Upper lobe of left lung (tissue), 6 donors: ENCODE results near the gene FBXW8. TPM values are rescaled to one million over a fixed set of nuclear protein-coding genes. Genes with fewer than 3 reads are reported as not detected.
A peak's percentile ranks its signal among the peaks of the same experiment; 100 is the strongest.

Source experiments
- ATAC-seq, 2 donors: fragments of 200-7000 bp; cut with Tn5 transposase; one replicate each; pipeline ENCODE4 v1.9.1; 2022; ENCODE audit warnings: mild to moderate bottlenecking in 2 of 2, moderate library complexity in 2 of 2; ENCODE audit not compliant: low FRiP score in 2 of 2
- DNase-seq, 2 donors: peaks; one replicate each; pipeline ENCODE4 v3.0.0-alpha.2; 2019 to 2020
- H3K27ac ChIP-seq, 4 donors: fragments of 200-600 bp; sonication (generic); one replicate each; pipeline ENCODE4 v1.5.1; 2016 to 2019
- H3K27me3 ChIP-seq, 4 donors: fragments of 200-600 bp; sonication (generic); one replicate each; pipeline ENCODE4 v1.5.1; 2017 to 2019
- H3K36me3 ChIP-seq, 4 donors: fragments of 200-600 bp; sonication (generic); one replicate each; pipeline ENCODE4 v1.5.1; 2016 to 2019
- H3K4me1 ChIP-seq, 4 donors: fragments of 200-600 bp; sonication (generic); one replicate each; pipeline ENCODE4 v1.5.1; 2018 to 2019
- H3K4me3 ChIP-seq, 4 donors: fragments of 200-600 bp; sonication (generic); one replicate each; pipeline ENCODE4 v1.5.1; 2017 to 2019; ENCODE audit warnings: mild to moderate bottlenecking in 2 of 4, moderate library complexity in 1 of 4
- H3K9me3 ChIP-seq, 4 donors: fragments of 200-600 bp; sonication (generic); one replicate each; pipeline ENCODE4 v1.5.1; 2018 to 2019
- CTCF ChIP-seq, 6 experiments: fragments of 450-650 bp in 4 of 6; fragments of 200-600 bp in 2 of 6; sonication (generic) in 2 of 6; IDR thresholded peaks; one replicate each; pipeline ENCODE4 v1.5.1; 2016 to 2019; ENCODE audit warnings: antibody characterized with exemption in 6 of 6
- EP300 ChIP-seq, 4 donors: sonication (generic); formaldehyde crosslinking; IDR thresholded peaks; one replicate each; pipeline ENCODE4 v1.5.1; 2017; ENCODE audit warnings: antibody characterized with exemption in 4 of 4, control low read depth in 2 of 4
- POLR2A ChIP-seq, 4 donors: fragments of 450-650 bp; IDR thresholded peaks; one replicate each; pipeline ENCODE4 v1.5.1; 2016 to 2017; ENCODE audit warnings: antibody characterized with exemption in 4 of 4, mild to moderate bottlenecking in 2 of 4
- POLR2AphosphoS5 ChIP-seq, 2 donors: sonication (generic); formaldehyde crosslinking; IDR thresholded peaks; one replicate each; pipeline ENCODE4 v1.5.1; 2017; ENCODE audit warnings: antibody characterized with exemption in 2 of 2
- WGBS, 2 donors: methylation state at CpG; one replicate each; pipeline ENCODE4 v1.1.5; 2017 to 2018; 5-methylcytosine and 5-hydroxymethylcytosine counted together
- total RNA-seq, 6 donors: library from RNA; depleted of rRNA in 4 of 6; stranded (reverse); fragments of >200 nt in 4 of 6; gene quantifications; one replicate each; pipeline versions ENCODE4 v1.1.0 to v1.2.1, GENCODE V29; 2016 to 2021
- donor health status: DM: no; HTN: no; CAD: no; lungs with moderate emphysema.
- donor health status: DM: no; HTN: yes; CAD: no; lungs with severe emphysema.

Gene FBXW8
- total RNA-seq, 6 donors from 2014 or later = 14.7 to 52.4 (median 18.6) TPM

GRCh38 chr12:117005417-117006046 lies 94.8 kb downstream of the FBXW8 start:
- peaks cover 0 to 43% (median 17%) of the 10 kb centered on the region in 4 donors for H3K36me3 ChIP-seq
- H3K9me3 ChIP-seq = no peaks in the 10 kb centered on the region
- TF ChIP-seq POLR2AphosphoS5 (IDR thresholded peaks at IDR 0.05) = no peak
- TF ChIP-seq CTCF (IDR thresholded peaks at IDR 0.05) = no peak
- no peak for TF ChIP-seq POLR2A (IDR thresholded peaks at IDR 0.05)
- no peak for TF ChIP-seq EP300 (IDR thresholded peaks at IDR 0.05)
- H3K4me3 ChIP-seq = no peak overlapping the region
- no peak for ATAC-seq
- DNase-seq = no peak
- H3K27ac ChIP-seq = no peak overlapping the region
- 94% methylated on average over 11 of the region's 11 CpGs for WGBS, 2 donors
- no peaks in the 10 kb centered on the region for H3K4me1 ChIP-seq
- H3K27me3 ChIP-seq = no peaks in the 10 kb centered on the region

- 93 to 97% methylated on average over 4 to 9 of the region's 9 CpGs for WGBS, 2 donors
Measured at GRCh38 chr12:117006333-117006732, 95.6 kb downstream of the FBXW8 start.

GRCh38 chr12:117007577-117007976 lies 96.8 kb downstream of the FBXW8 start:
- 88 to 91% methylated on average over 8 of the region's 8 CpGs for WGBS, 2 donors
- Histone ChIP-seq H3K9me3 (no peaks in the 10 kb centered on the region), H3K27ac (no peak overlapping the region), H3K4me1 (no peaks in the 10 kb centered on the region), H3K4me3 (no peak overlapping the region), H3K27me3 (no peaks in the 10 kb centered on the region), H3K36me3 (peaks cover 0 to 52% (median 19%) of the 10 kb centered on the region in 4 donors)
- ATAC-seq (no peak), DNase-seq (no peak)
- TF ChIP-seq POLR2A (IDR thresholded peaks at IDR 0.05) (no peak), CTCF (IDR thresholded peaks at IDR 0.05) (no peak), POLR2AphosphoS5 (IDR thresholded peaks at IDR 0.05) (no peak), EP300 (IDR thresholded peaks at IDR 0.05) (no peak)

More at GRCh38 chr12:117006333-117006732, 95.6 kb downstream of the FBXW8 start:
- TF ChIP-seq POLR2AphosphoS5 (IDR thresholded peaks at IDR 0.05) (no peak), EP300 (IDR thresholded peaks at IDR 0.05) (no peak), CTCF (IDR thresholded peaks at IDR 0.05) (no peak), POLR2A (IDR thresholded peaks at IDR 0.05) (no peak)
- ATAC-seq = no peak
- Histone ChIP-seq H3K4me3 (no peak overlapping the region), H3K27me3 (no peaks in the 10 kb centered on the region), H3K9me3 (no peaks in the 10 kb centered on the region), H3K36me3 (peaks cover 0 to 48% (median 19%) of the 10 kb centered on the region in 4 donors), H3K4me1 (no peaks in the 10 kb centered on the region), H3K27ac (no peak overlapping the region)
- DNase-seq = peak in 1 of 2 donors; percentile 60

GRCh38 chr12:117009759-117010158 lies 99.0 kb downstream of the FBXW8 start:
- peaks cover 0 to 5% (median 1%) of the 10 kb centered on the region in 4 donors for H3K9me3 ChIP-seq

More at GRCh38 chr12:117009759-117010158, 99.0 kb downstream of the FBXW8 start:
- Histone ChIP-seq H3K36me3 (peaks cover 0 to 53% (median 22%) of the 10 kb centered on the region in 4 donors), H3K27ac (no peak overlapping the region), H3K4me3 (no peak overlapping the region), H3K4me1 (no peaks in the 10 kb centered on the region), H3K27me3 (no peaks in the 10 kb centered on the region)
- ATAC-seq (no peak), DNase-seq (no peak)
- TF ChIP-seq CTCF (IDR thresholded peaks at IDR 0.05) (no peak), POLR2A (IDR thresholded peaks at IDR 0.05) (no peak), POLR2AphosphoS5 (IDR thresholded peaks at IDR 0.05) (no peak), EP300 (IDR thresholded peaks at IDR 0.05) (no peak)
- 85 to 87% methylated on average over 8 of the region's 8 CpGs for WGBS, 2 donors
